BJ (cell line): ENCODE measurements around the gene LY86. TPM values are rescaled to one million over a fixed set of nuclear protein-coding genes. Genes with fewer than 3 reads are reported as not detected.

Source experiments
- CTCF ChIA-PET: fragments of 350-600 bp; formaldehyde crosslinking; extraction: SDS; loops from one replicate; lab custom pipeline; 2021; ENCODE audit warnings: antibody characterized with exemption, inconsistent platforms; lab: Yijun Ruan, JAX
- POLR2A ChIA-PET: fragments of 300-600 bp; sonication (Branson Sonifier 250); formaldehyde crosslinking; extraction: SDS; loops from one replicate; lab custom pipeline; 2021; ENCODE audit warnings: antibody characterized with exemption; lab: Charles Lee
- DNase-seq: peaks from one replicate; pipeline ENCODE4 v3.0.0-alpha.2; 2011; ENCODE audit warnings: low read depth
- H3K27me3 ChIP-seq: 2 replicates; pipeline ENCODE4 v1.6.0; 2011; ENCODE audit warnings: low read length; ENCODE audit not compliant: control insufficient read depth, insufficient read depth
- H3K36me3 ChIP-seq: 2 replicates; pipeline ENCODE4 v1.5.1; 2011; ENCODE audit warnings: low read length; ENCODE audit not compliant: control insufficient read depth, insufficient read depth
- H3K4me3 ChIP-seq: 2 replicates; pipeline ENCODE4 v1.5.1; 2011; ENCODE audit warnings: low read depth, mild to moderate bottlenecking, control low read depth, low read length
- CTCF ChIP-seq: IDR thresholded peaks from 2 replicates; pipeline ENCODE4 v1.5.1; 2011; ENCODE audit warnings: low read depth, mild to moderate bottlenecking, control low read depth, inconsistent platforms, low read length, moderate library complexity; ENCODE audit not compliant: insufficient read depth
- polyA minus RNA-seq: library from RNA; depleted of rRNA, polyadenylated mRNA; stranded (reverse); fragments of >200 nt; gene quantifications from 2 replicates; pipeline ENCODE4 v1.2.3, GENCODE V29; 2011; rRNA and poly(A)+ RNA removed
- polyA plus RNA-seq: library from polyadenylated mRNA; depleted of rRNA; stranded (reverse); fragments of >200 nt; gene quantifications from 2 replicates; pipeline ENCODE4 v1.2.3, GENCODE V29; 2011; rRNA removed

The LY86 gene
- not detected in 2 replicates for polyA plus RNA-seq
- polyA minus RNA-seq = not detected in 2 replicates

- Histone ChIP-seq H3K27me3 (no peaks in the 10 kb centered on the region), H3K4me3 (no peak within 1 kb of the TSS), H3K36me3 (no peaks in the 10 kb centered on the region)
- DNase-seq = no peak
- CTCF ChIA-PET = no interaction called here
- POLR2A ChIA-PET = no interaction called here
- TF ChIP-seq CTCF = no peak
Observed at GRCh38 chr6:6588064-6588923, at the start of gene LY86. TSS of gene LY86 (plus strand) at chr6:6588720. CDS start at chr6:6588735, 15 bp downstream.

GRCh38 chr6:6539036-6539435 lies 49.5 kb upstream of the LY86 start:
- no peak for TF ChIP-seq CTCF
- ChIA-PET CTCF (interaction anchor here (1.7 kb wide), 1 partner anchor 18 kb away, joined by 5 read pairs; no protein-coding TSS in a partner anchor), POLR2A (interaction anchor here (0.6 kb wide), 1 partner anchor 887 kb away, joined by 3 read pairs; no protein-coding TSS in a partner anchor)
- Histone ChIP-seq H3K36me3 (no peaks in the 10 kb centered on the region), H3K4me3 (no peak overlapping the region), H3K27me3 (no peaks in the 10 kb centered on the region)
- no peak for DNase-seq

GRCh38 chr6:6542357-6542756 lies 46.2 kb upstream of the LY86 start:
- H3K27me3 ChIP-seq = no peaks in the 10 kb centered on the region
- ChIA-PET POLR2A (no interaction called here), CTCF (no interaction called here)
- no peak for DNase-seq
- no peak overlapping the region for H3K4me3 ChIP-seq
- TF ChIP-seq CTCF = no peak
- no peaks in the 10 kb centered on the region for H3K36me3 ChIP-seq

- POLR2A ChIA-PET = no interaction called here
- no peak for TF ChIP-seq CTCF
- DNase-seq = no peak
- no peak overlapping the region for H3K4me3 ChIP-seq
- no peaks in the 10 kb centered on the region for H3K27me3 ChIP-seq
- H3K36me3 ChIP-seq = no peaks in the 10 kb centered on the region
- CTCF ChIA-PET = no interaction called here
Observed at GRCh38 chr6:6543181-6543879, 45.2 kb upstream of the LY86 start.
